Measurements from ENCODE around the gene PPARA.
A peak's percentile ranks its signal among the peaks of the same experiment; 100 is the strongest.

PPARA gene

DNA sequence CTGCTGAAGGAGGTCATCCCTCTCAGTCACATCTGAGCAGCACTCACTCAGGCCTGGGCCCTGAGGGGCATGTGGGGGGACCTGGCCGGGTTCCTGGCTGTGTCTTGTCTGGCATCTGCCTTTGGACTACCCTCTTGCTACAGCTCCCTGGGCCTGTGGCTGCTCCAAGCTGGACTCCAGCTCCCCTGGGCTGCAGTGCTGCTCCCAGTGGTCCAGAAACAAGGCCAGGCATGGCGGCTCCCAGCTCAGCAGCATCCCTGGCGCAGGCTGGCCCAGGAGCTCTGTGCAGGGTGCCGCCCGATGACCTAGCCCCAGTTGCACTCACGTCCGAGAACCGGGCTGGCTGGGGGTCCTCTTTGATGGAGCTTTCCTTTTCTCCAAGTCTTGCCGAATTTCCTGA, 94.4 kb downstream of the PPARA start:
- H3K27me3 ChIP-seq (ENCODE audit: low read depth, low read length), result no peaks in the 10 kb centered on the region
- peaks cover 0 to 21% of the 10 kb centered on the region in 2 donors for H3K4me1 ChIP-seq (ENCODE audit: control insufficient read depth in 1 of 2, insufficient read depth in 2 of 2, low read length in 2 of 2)
- H3K9me3 ChIP-seq (ENCODE audit: control insufficient read depth in 1 of 2, low read length in 2 of 2), result no peaks in the 10 kb centered on the region
- no peak overlapping the region for H3K4me3 ChIP-seq (ENCODE audit: low read depth in 1 of 2, low read length in 2 of 2)
- no peak overlapping the region for H3K27ac ChIP-seq (ENCODE audit: low read length)
- H3K36me3 ChIP-seq (ENCODE audit: control insufficient read depth in 1 of 2, insufficient read depth in 2 of 2, low read length in 2 of 2), result peaks cover 5 to 16% of the 10 kb centered on the region in 2 donors

DNA sequence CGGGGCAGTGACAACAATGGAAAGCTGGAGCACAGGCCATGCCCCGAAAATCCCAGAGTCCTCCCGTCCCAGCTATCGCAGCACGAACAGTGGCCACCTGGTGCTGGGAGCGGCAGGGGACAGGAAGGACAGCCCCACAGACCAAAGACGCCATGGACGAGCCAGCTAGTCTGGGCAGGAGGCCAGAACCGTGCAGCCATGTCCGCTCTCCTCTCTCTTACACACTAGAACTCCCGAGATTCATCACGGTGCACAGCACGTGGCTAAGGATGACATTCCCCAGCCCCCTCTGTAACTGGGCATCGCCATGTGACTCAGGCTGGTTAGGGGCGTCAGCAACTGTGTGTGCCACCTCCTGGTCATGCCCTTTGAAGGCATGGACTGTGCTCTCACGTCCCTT, 95.2 kb downstream of the PPARA start:
- Histone ChIP-seq H3K9me3 (ENCODE audit: control insufficient read depth in 1 of 2, low read length in 2 of 2) (no peaks in the 10 kb centered on the region), H3K36me3 (ENCODE audit: control insufficient read depth in 1 of 2, insufficient read depth in 2 of 2, low read length in 2 of 2) (peaks cover 5 to 16% of the 10 kb centered on the region in 2 donors), H3K4me1 (ENCODE audit: control insufficient read depth in 1 of 2, insufficient read depth in 2 of 2, low read length in 2 of 2) (peaks cover 0 to 21% of the 10 kb centered on the region in 2 donors), H3K27ac (ENCODE audit: low read length) (no peak overlapping the region), H3K27me3 (ENCODE audit: low read depth, low read length) (no peaks in the 10 kb centered on the region), H3K4me3 (ENCODE audit: low read depth in 1 of 2, low read length in 2 of 2) (no peak overlapping the region)

DNA sequence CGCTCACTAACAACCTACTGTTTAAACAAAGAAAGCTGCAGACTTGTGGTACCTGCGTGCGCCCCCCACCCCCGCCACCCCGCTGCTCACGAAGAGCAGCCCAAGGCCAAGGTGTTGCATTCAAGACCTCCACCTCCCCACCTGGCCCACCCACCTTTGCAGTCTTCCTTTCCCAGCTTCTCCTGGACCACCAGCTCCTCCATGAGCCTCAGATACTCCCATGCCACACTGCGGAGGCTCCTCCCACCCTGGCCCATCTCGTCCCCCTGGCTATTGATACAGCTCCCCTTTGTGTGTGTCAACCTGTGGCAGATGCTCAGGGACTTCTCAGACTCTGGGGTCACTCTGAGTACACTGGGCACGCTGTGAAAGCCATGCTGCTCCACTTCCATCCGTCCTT, 95.9 kb downstream of the PPARA start:
- Histone ChIP-seq H3K4me1 (ENCODE audit: control insufficient read depth in 1 of 2, insufficient read depth in 2 of 2, low read length in 2 of 2) (peaks cover 3 to 27% of the 10 kb centered on the region in 2 donors), H3K27me3 (ENCODE audit: low read depth, low read length) (no peaks in the 10 kb centered on the region), H3K9me3 (ENCODE audit: control insufficient read depth in 1 of 2, low read length in 2 of 2) (no peaks in the 10 kb centered on the region), H3K36me3 (ENCODE audit: control insufficient read depth in 1 of 2, insufficient read depth in 2 of 2, low read length in 2 of 2) (peaks cover 5 to 16% of the 10 kb centered on the region in 2 donors), H3K27ac (ENCODE audit: low read length) (no peak overlapping the region), H3K4me3 (ENCODE audit: low read depth in 1 of 2, low read length in 2 of 2) (no peak overlapping the region)

DNA sequence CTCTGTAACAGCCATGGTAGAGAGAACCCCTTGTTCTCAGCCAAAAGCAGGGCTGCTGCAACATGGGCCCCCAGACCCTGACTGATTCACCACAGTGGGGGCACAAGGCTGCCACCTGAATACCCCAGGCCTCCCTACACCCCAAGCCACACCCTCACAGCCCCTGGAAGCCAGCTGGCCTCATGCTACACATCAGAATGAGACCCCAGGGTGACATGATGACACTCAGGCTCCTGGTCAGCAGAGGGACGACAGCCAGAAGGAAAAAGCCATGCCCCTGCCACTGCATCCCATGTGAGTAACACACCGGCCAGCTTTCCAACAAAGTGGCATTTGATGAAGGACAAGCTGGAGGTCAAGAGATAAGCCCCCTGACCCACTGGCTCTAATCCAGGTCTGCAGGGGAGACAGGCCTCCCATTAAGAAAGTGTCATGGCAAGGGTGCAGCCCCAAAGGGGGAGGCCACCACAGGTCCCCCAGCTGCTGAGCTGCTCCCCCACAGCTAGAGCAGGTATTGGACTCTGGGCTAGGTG, 97.2 kb downstream of the PPARA start:
- H3K4me3 ChIP-seq (ENCODE audit: low read depth in 1 of 2, low read length in 2 of 2), result no peak overlapping the region
- H3K4me1 ChIP-seq (ENCODE audit: control insufficient read depth in 1 of 2, insufficient read depth in 2 of 2, low read length in 2 of 2), result peaks cover 8 to 28% of the 10 kb centered on the region in 2 donors
- H3K9me3 ChIP-seq (ENCODE audit: control insufficient read depth in 1 of 2, low read length in 2 of 2), result no peaks in the 10 kb centered on the region
- H3K27ac ChIP-seq (ENCODE audit: low read length), result no peak overlapping the region
- peaks cover 5 to 16% of the 10 kb centered on the region in 2 donors for H3K36me3 ChIP-seq (ENCODE audit: control insufficient read depth in 1 of 2, insufficient read depth in 2 of 2, low read length in 2 of 2)
- H3K27me3 ChIP-seq (ENCODE audit: low read depth, low read length), result no peaks in the 10 kb centered on the region

DNA sequence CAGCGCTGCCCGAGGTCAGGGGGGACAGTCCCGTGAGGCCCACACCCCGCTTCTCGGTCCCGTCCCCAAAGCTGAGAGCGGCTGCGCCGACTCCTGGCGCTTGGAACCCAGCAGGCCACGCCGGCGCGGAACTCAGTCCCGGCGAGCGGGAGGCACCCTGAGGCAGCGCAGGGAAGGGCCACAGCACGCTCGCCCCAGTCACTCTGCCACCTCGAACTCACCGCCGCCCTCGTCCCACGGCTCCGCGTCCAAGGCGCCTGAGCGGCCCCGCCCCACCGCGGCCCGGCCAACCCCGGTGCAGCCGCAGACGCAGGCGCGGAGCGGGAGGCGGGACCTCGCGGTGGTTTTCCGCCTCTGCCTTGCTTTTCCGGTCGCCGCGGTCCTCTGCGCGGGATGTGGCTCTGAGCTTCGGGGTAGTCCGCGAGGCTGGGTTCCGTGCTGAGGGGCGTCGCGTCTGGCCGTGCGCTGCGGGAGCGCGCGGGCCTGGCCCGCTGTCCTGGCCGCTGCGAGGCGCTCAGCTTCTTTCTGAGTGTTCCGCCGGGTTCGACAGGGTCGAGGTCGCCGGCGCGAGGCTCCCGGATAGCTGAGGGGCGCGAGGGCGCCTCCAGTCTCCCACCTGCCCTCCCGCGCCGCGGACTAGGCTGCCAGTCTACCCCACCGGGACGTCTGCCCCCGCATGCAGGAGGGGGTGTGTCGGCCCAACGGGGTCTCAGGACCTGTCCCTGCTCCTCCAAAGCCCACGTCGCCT, 99.9 kb downstream of the PPARA start, which contains the start of gene CDPF1:
CDPF1 (minus strand) TSS at position 259 of the 748 bp plus-strand sequence. CDS start 2,009 bp downstream, outside the sequence.
- H3K27me3 ChIP-seq (ENCODE audit: low read depth, low read length), result no peaks in the 10 kb centered on the region
- peak within 1 kb of the TSS; percentile 61 to 90 for H3K4me3 ChIP-seq (ENCODE audit: low read depth in 1 of 2, low read length in 2 of 2)
- peak within 1 kb of the TSS; percentile 45 for H3K27ac ChIP-seq (ENCODE audit: low read length)
- peaks cover 8 to 21% of the 10 kb centered on the region in 2 donors for H3K4me1 ChIP-seq (ENCODE audit: control insufficient read depth in 1 of 2, insufficient read depth in 2 of 2, low read length in 2 of 2)
- H3K9me3 ChIP-seq (ENCODE audit: control insufficient read depth in 1 of 2, low read length in 2 of 2), result no peaks in the 10 kb centered on the region
- no peaks in the 10 kb centered on the region for H3K36me3 ChIP-seq (ENCODE audit: control insufficient read depth in 1 of 2, insufficient read depth in 2 of 2, low read length in 2 of 2)

DNA sequence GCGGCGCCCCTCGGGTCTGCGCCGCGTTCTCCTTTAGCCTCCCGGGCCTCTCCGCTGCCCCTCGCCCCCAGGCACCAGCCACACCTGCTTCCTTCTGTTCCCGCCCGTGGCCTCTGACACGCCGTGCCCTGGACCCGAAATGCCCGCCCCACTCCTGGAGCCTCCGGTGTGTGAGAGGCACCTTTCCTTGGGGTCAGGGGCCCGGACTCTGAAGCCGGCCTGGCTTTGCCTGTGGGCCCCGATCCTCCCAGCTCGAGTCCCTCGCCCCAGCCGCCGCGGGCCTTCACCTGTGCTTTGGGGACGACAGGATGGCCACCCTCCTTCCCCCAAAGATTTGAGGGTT, 100.4 kb downstream of the PPARA start:
- peak overlapping the region; percentile 61 to 90 for H3K4me3 ChIP-seq (ENCODE audit: low read depth in 1 of 2, low read length in 2 of 2)
- H3K27me3 ChIP-seq (ENCODE audit: low read depth, low read length), result no peaks in the 10 kb centered on the region
- no peak overlapping the region for H3K27ac ChIP-seq (ENCODE audit: low read length)
- no peaks in the 10 kb centered on the region for H3K9me3 ChIP-seq (ENCODE audit: control insufficient read depth in 1 of 2, low read length in 2 of 2)
- H3K36me3 ChIP-seq (ENCODE audit: control insufficient read depth in 1 of 2, insufficient read depth in 2 of 2, low read length in 2 of 2), result no peaks in the 10 kb centered on the region
- H3K4me1 ChIP-seq (ENCODE audit: control insufficient read depth in 1 of 2, insufficient read depth in 2 of 2, low read length in 2 of 2), result peaks cover 8 to 15% of the 10 kb centered on the region in 2 donors

DNA sequence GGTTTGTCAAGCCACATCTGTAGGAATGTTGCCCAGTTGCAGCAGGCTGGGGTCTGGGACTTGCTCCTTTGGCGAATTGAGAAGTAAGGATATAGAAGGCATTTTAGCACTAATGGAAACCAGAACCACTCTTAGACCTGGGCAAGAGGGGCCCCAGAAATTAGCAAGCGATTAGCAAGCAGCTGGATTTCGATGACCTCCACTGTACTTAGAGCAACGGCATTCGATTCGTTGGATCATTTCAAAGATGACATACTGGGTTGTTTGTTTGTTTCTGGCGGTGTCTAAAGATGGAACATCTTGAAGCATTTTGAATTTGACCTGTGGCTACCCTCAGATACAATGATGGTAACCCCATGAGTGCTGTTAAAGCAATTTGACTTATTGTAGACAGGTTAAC, 100.9 kb downstream of the PPARA start:
- no peaks in the 10 kb centered on the region for H3K27me3 ChIP-seq (ENCODE audit: low read depth, low read length)
- H3K4me1 ChIP-seq (ENCODE audit: control insufficient read depth in 1 of 2, insufficient read depth in 2 of 2, low read length in 2 of 2), result peaks cover 8 to 13% of the 10 kb centered on the region in 2 donors
- H3K4me3 ChIP-seq (ENCODE audit: low read depth in 1 of 2, low read length in 2 of 2), result peak overlapping the region; percentile 61 to 90
- no peaks in the 10 kb centered on the region for H3K9me3 ChIP-seq (ENCODE audit: control insufficient read depth in 1 of 2, low read length in 2 of 2)
- H3K36me3 ChIP-seq (ENCODE audit: control insufficient read depth in 1 of 2, insufficient read depth in 2 of 2, low read length in 2 of 2), result no peaks in the 10 kb centered on the region
- no peak overlapping the region for H3K27ac ChIP-seq (ENCODE audit: low read length)

DNA sequence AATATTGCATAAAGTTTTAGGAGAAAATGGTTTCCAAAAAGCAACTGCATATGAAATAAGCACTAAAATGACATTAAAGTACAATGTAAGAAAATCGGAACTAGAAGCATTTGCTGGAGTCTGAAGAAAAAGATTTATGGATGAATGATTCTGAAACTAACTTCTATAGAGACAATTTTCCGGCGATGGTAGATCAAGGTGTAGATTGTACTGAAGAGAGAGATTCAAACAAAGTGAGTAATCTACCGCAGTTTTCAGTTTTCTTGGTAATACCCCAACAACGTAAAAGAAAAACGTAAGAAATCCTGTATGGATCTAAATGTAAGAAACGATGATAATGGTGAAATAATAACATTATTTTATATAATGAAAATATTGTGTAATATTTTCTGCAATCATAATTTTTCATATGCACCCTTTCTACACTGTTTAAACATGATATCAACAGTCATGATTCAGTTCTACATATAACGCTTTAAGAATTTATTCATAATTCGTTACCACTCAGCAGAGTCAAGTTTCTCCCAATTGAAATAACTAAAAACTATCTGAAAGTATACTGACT, 101.6 kb downstream of the PPARA start:
- H3K4me3 ChIP-seq (ENCODE audit: low read depth in 1 of 2, low read length in 2 of 2), result no peak overlapping the region

DNA sequence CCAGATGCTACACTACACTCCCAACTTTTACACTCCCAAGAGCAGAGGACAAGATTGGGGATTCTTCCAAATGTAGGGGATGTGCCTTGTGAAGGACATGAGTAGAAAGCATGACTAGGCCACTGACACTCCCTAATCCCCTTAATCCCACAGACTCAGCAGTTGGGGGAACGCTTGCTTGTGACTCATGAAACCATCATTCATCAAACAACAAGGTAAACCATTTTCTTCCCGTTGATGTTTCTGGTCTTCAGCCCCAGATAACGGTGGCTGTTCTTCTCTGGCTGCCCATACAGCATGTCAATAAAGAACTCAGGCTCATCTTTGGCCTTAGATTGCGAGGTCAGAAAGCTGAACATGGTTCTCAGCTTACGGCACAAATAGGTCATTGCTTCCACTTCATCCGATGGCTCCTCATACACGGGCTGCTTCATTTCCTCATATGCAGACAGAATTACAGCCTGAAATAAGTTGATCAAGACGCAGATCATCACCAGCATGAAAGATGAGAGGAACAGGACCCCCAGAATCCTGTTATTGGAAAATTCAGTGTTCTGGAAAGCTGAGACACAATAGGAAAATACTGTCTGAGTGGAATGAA, 106.1 kb downstream of the PPARA start:
- Histone ChIP-seq H3K9me3 (ENCODE audit: control insufficient read depth in 1 of 2, low read length in 2 of 2) (no peaks in the 10 kb centered on the region), H3K4me3 (ENCODE audit: low read depth in 1 of 2, low read length in 2 of 2) (no peak overlapping the region), H3K36me3 (ENCODE audit: control insufficient read depth in 1 of 2, insufficient read depth in 2 of 2, low read length in 2 of 2) (no peaks in the 10 kb centered on the region), H3K27me3 (ENCODE audit: low read depth, low read length) (no peaks in the 10 kb centered on the region), H3K4me1 (ENCODE audit: control insufficient read depth in 1 of 2, insufficient read depth in 2 of 2, low read length in 2 of 2) (peaks cover 0 to 2% of the 10 kb centered on the region in 2 donors), H3K27ac (ENCODE audit: low read length) (no peak overlapping the region)

More for the DNA sequence above, 101.6 kb downstream of the PPARA start:
- Histone ChIP-seq H3K27me3 (ENCODE audit: low read depth, low read length) (no peaks in the 10 kb centered on the region), H3K4me1 (ENCODE audit: control insufficient read depth in 1 of 2, insufficient read depth in 2 of 2, low read length in 2 of 2) (peaks cover 8 to 13% of the 10 kb centered on the region in 2 donors), H3K27ac (ENCODE audit: low read length) (no peak overlapping the region), H3K36me3 (ENCODE audit: control insufficient read depth in 1 of 2, insufficient read depth in 2 of 2, low read length in 2 of 2) (no peaks in the 10 kb centered on the region), H3K9me3 (ENCODE audit: control insufficient read depth in 1 of 2, low read length in 2 of 2) (no peaks in the 10 kb centered on the region)

DNA sequence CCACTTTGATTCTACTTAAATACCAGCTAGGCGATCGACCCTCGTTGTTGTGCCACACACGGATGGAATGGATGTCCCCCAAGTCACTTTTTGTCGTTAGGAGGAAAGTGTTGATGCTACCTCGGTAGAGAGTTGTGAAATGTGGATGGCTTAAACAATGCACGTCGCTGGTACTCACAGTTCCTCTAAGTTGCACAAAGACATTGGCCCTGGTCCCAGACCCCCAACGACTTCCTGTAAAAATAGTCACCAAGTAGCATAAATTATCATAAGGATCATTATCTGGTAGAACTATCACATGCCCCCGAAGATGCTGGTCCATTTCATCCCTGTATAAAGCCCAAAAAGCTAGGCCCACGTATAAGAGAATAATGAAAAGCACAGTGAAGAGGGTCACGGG, 109.0 kb downstream of the PPARA start:
- no peaks in the 10 kb centered on the region for H3K27me3 ChIP-seq (ENCODE audit: low read depth, low read length)
- no peak overlapping the region for H3K27ac ChIP-seq (ENCODE audit: low read length)
- peaks cover 0 to 3% of the 10 kb centered on the region in 2 donors for H3K4me1 ChIP-seq (ENCODE audit: control insufficient read depth in 1 of 2, insufficient read depth in 2 of 2, low read length in 2 of 2)
- no peaks in the 10 kb centered on the region for H3K36me3 ChIP-seq (ENCODE audit: control insufficient read depth in 1 of 2, insufficient read depth in 2 of 2, low read length in 2 of 2)
- H3K9me3 ChIP-seq (ENCODE audit: control insufficient read depth in 1 of 2, low read length in 2 of 2), result no peaks in the 10 kb centered on the region
- H3K4me3 ChIP-seq (ENCODE audit: low read depth in 1 of 2, low read length in 2 of 2), result no peak overlapping the region

GRCh38 chr22:46260038-46260437, 109.7 kb downstream of the PPARA start:
- Histone ChIP-seq H3K4me1 (ENCODE audit: control insufficient read depth in 1 of 2, insufficient read depth in 2 of 2, low read length in 2 of 2) (peaks cover 0 to 3% of the 10 kb centered on the region in 2 donors), H3K27ac (ENCODE audit: low read length) (no peak overlapping the region), H3K36me3 (ENCODE audit: control insufficient read depth in 1 of 2, insufficient read depth in 2 of 2, low read length in 2 of 2) (no peaks in the 10 kb centered on the region), H3K4me3 (ENCODE audit: low read depth in 1 of 2, low read length in 2 of 2) (no peak overlapping the region), H3K27me3 (ENCODE audit: low read depth, low read length) (no peaks in the 10 kb centered on the region), H3K9me3 (ENCODE audit: control insufficient read depth in 1 of 2, low read length in 2 of 2) (no peaks in the 10 kb centered on the region)

All from muscle layer of duodenum (tissue), 2 donors.